ENCODE measurements around the gene KCNQ1OT1. TPM values are rescaled to one million over a fixed set of nuclear protein-coding genes. Genes with fewer than 3 reads are reported as not detected.

Gene KCNQ1OT1
- total RNA-seq, 1 experiment from 2014 or later: 1.3 TPM

- intact Hi-C loops (cut with micrococcal nuclease; ENCODE audit: unreplicated experiment): no loop called here
- Mint-ChIP-seq H3K4me3 (ENCODE audit: low read depth, unreplicated experiment) (no peak overlapping the region), H3K9me3 (ENCODE audit: low read depth, unreplicated experiment) (no peaks in the 10 kb centered on the region), H3K4me1 (ENCODE audit: low read depth, unreplicated experiment) (no peaks in the 10 kb centered on the region), H3K27me3 (ENCODE audit: unreplicated experiment) (no peaks in the 10 kb centered on the region), H3K36me3 (ENCODE audit: insufficient read depth, unreplicated experiment) (no peaks in the 10 kb centered on the region), H3K27ac (ENCODE audit: unreplicated experiment) (no peak overlapping the region)
- no peak for TF ChIP-seq CTCF (IDR thresholded peaks at IDR 0.05; ENCODE audit: unreplicated experiment)
- DNase-seq: no peak
- no TSS peak for BruUV-seq (replicated peaks)
- CTCF ChIA-PET: no interaction called here
Observed at GRCh38 chr11:2672553-2673249, 27.1 kb downstream of the KCNQ1OT1 start.

GRCh38 chr11:2671748-2672147 lies 28.0 kb downstream of the KCNQ1OT1 start:
- BruUV-seq (replicated peaks): no TSS peak
- no peaks in the 10 kb centered on the region for H3K27me3 Mint-ChIP-seq (ENCODE audit: unreplicated experiment)
- no peak for DNase-seq
- H3K9me3 Mint-ChIP-seq (ENCODE audit: low read depth, unreplicated experiment): no peaks in the 10 kb centered on the region
- no peak overlapping the region for H3K27ac Mint-ChIP-seq (ENCODE audit: unreplicated experiment)
- no peaks in the 10 kb centered on the region for H3K4me1 Mint-ChIP-seq (ENCODE audit: low read depth, unreplicated experiment)
- no peak overlapping the region for H3K4me3 Mint-ChIP-seq (ENCODE audit: low read depth, unreplicated experiment)
- intact Hi-C loops (cut with micrococcal nuclease; ENCODE audit: unreplicated experiment): no loop called here
- H3K36me3 Mint-ChIP-seq (ENCODE audit: insufficient read depth, unreplicated experiment): no peaks in the 10 kb centered on the region
- no peak for TF ChIP-seq CTCF (IDR thresholded peaks at IDR 0.05; ENCODE audit: unreplicated experiment)
- CTCF ChIA-PET: no interaction called here

- TF ChIP-seq CTCF (IDR thresholded peaks at IDR 0.05; ENCODE audit: unreplicated experiment): no peak
- Mint-ChIP-seq H3K27me3 (ENCODE audit: unreplicated experiment) (no peaks in the 10 kb centered on the region), H3K27ac (ENCODE audit: unreplicated experiment) (no peak overlapping the region), H3K4me1 (ENCODE audit: low read depth, unreplicated experiment) (no peaks in the 10 kb centered on the region), H3K36me3 (ENCODE audit: insufficient read depth, unreplicated experiment) (no peaks in the 10 kb centered on the region), H3K4me3 (ENCODE audit: low read depth, unreplicated experiment) (no peak overlapping the region), H3K9me3 (ENCODE audit: low read depth, unreplicated experiment) (no peaks in the 10 kb centered on the region)
- CTCF ChIA-PET: no interaction called here
- no peak for DNase-seq
- intact Hi-C loops (cut with micrococcal nuclease; ENCODE audit: unreplicated experiment): no loop called here
- no TSS peak for BruUV-seq (replicated peaks)
Observed at GRCh38 chr11:2670541-2671100, 29.2 kb downstream of the KCNQ1OT1 start.

GRCh38 chr11:2669634-2670469 lies 29.9 kb downstream of the KCNQ1OT1 start:
- intact Hi-C loops (cut with micrococcal nuclease; ENCODE audit: unreplicated experiment): no loop called here

More at GRCh38 chr11:2669634-2670469, 29.9 kb downstream of the KCNQ1OT1 start:
- no TSS peak for BruUV-seq (replicated peaks)
- TF ChIP-seq CTCF (IDR thresholded peaks at IDR 0.05; ENCODE audit: unreplicated experiment): no peak
- Mint-ChIP-seq H3K4me3 (ENCODE audit: low read depth, unreplicated experiment) (no peak overlapping the region), H3K27ac (ENCODE audit: unreplicated experiment) (no peak overlapping the region), H3K27me3 (ENCODE audit: unreplicated experiment) (no peaks in the 10 kb centered on the region), H3K36me3 (ENCODE audit: insufficient read depth, unreplicated experiment) (no peaks in the 10 kb centered on the region), H3K9me3 (ENCODE audit: low read depth, unreplicated experiment) (no peaks in the 10 kb centered on the region), H3K4me1 (ENCODE audit: low read depth, unreplicated experiment) (no peaks in the 10 kb centered on the region)
- DNase-seq: no peak
- CTCF ChIA-PET: no interaction called here

All from Calu3 (cell line).